RWPE2 (cell line): ENCODE results near the gene JAZF1.

Experiments used
- ATAC-seq: fragments of 200-7000 bp; cut with Tn5 transposase; 3 replicates; pipeline ENCODE4 v1.9.1; 2021; ENCODE audit warnings: low read depth
- DNase-seq: peaks from one replicate; pipeline ENCODE4 v3.0.0-alpha.2; 2020; ENCODE audit warnings: low spot score
- H3K27ac ChIP-seq: fragments of 450-650 bp; 2 replicates; pipeline ENCODE4 v1.5.1; 2017; ENCODE audit warnings: mild to moderate bottlenecking; ENCODE audit not compliant: poor library complexity, severe bottlenecking
- H3K27me3 ChIP-seq: fragments of 250-450 bp; sonication (Bioruptor Pico); 2 replicates; pipeline ENCODE4 v1.5.1; 2021; ENCODE audit warnings: mild to moderate bottlenecking, moderate library complexity; ENCODE audit not compliant: insufficient read depth, poor library complexity, severe bottlenecking
- H3K36me3 ChIP-seq: fragments of 250-450 bp; sonication (Bioruptor Pico); 2 replicates; pipeline ENCODE4 v1.5.1; 2020; ENCODE audit warnings: low read depth, mild to moderate bottlenecking, moderate library complexity
- H3K4me1 ChIP-seq: fragments of 250-450 bp; sonication (Bioruptor Pico); 2 replicates; pipeline ENCODE4 v1.5.1; 2021; ENCODE audit warnings: mild to moderate bottlenecking, moderate library complexity; ENCODE audit not compliant: insufficient read depth, poor library complexity, severe bottlenecking
- H3K4me3 ChIP-seq: fragments of 250-450 bp; sonication (Bioruptor Pico); 2 replicates; pipeline ENCODE4 v1.5.1; 2021; ENCODE audit warnings: mild to moderate bottlenecking, moderate library complexity; ENCODE audit not compliant: severe bottlenecking
- H3K9me3 ChIP-seq: fragments of 250-450 bp; sonication (Bioruptor Pico); 2 replicates; pipeline ENCODE4 v1.5.1; 2021; ENCODE audit warnings: mild to moderate bottlenecking, moderate library complexity; ENCODE audit not compliant: severe bottlenecking
- TF ChIP-seq, protein P1 (sequence below): fragments of 450-650 bp; IDR thresholded peaks from one replicate; pipeline ENCODE4 v1.5.1; 2017; ENCODE audit warnings: mild to moderate bottlenecking, moderate library complexity; ENCODE audit not compliant: poor library complexity, severe bottlenecking

The JAZF1 gene

GRCh38 chr7:28046035-28046434 lies 134.6 kb downstream of the JAZF1 start:
- ATAC-seq (no peak), DNase-seq (no peak)
- no peak overlapping the region for H3K4me3 ChIP-seq
- H3K36me3 ChIP-seq, result no peaks in the 10 kb centered on the region
- no peak overlapping the region for H3K27ac ChIP-seq
- TF ChIP-seq, protein P1, sequence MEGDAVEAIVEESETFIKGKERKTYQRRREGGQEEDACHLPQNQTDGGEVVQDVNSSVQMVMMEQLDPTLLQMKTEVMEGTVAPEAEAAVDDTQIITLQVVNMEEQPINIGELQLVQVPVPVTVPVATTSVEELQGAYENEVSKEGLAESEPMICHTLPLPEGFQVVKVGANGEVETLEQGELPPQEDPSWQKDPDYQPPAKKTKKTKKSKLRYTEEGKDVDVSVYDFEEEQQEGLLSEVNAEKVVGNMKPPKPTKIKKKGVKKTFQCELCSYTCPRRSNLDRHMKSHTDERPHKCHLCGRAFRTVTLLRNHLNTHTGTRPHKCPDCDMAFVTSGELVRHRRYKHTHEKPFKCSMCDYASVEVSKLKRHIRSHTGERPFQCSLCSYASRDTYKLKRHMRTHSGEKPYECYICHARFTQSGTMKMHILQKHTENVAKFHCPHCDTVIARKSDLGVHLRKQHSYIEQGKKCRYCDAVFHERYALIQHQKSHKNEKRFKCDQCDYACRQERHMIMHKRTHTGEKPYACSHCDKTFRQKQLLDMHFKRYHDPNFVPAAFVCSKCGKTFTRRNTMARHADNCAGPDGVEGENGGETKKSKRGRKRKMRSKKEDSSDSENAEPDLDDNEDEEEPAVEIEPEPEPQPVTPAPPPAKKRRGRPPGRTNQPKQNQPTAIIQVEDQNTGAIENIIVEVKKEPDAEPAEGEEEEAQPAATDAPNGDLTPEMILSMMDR, result no peak
- no peaks in the 10 kb centered on the region for H3K27me3 ChIP-seq
- no peaks in the 10 kb centered on the region for H3K9me3 ChIP-seq
- peaks cover 18% of the 10 kb centered on the region for H3K4me1 ChIP-seq

DNA sequence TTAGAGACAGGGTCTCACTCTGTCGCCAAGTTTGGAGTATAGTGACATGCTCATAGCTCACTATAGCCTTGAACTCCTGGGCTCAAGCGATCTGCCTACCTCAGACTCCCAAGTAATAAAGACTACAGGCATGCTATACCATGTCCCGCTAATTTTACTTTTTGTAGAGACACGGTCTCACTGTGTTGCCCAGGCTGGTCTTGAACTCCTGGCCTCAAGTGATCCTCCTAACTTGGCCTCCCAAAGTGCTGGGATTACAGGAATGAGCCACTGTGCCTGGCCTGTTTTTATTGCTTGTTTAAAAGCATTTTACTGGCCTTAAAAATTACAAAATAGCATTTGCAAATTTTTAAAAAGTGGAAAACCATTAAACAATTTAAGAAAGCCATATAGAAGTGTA lies 135.0 kb downstream of the JAZF1 start:
- no peak overlapping the region for H3K4me3 ChIP-seq
- no peak for ATAC-seq
- TF ChIP-seq, protein P1, result no peak
- no peaks in the 10 kb centered on the region for H3K9me3 ChIP-seq
- no peak for DNase-seq
- H3K27me3 ChIP-seq, result no peaks in the 10 kb centered on the region
- H3K27ac ChIP-seq, result no peak overlapping the region
- H3K4me1 ChIP-seq, result peaks cover 22% of the 10 kb centered on the region
- H3K36me3 ChIP-seq, result no peaks in the 10 kb centered on the region

GRCh38 chr7:28044825-28045224 lies 135.8 kb downstream of the JAZF1 start:
- peaks cover 30% of the 10 kb centered on the region for H3K4me1 ChIP-seq
- no peaks in the 10 kb centered on the region for H3K27me3 ChIP-seq
- no peak for DNase-seq
- TF ChIP-seq, protein P1, result peak; percentile 7
- H3K9me3 ChIP-seq, result no peaks in the 10 kb centered on the region
- H3K27ac ChIP-seq, result no peak overlapping the region
- ATAC-seq, result no peak
- no peaks in the 10 kb centered on the region for H3K36me3 ChIP-seq
- H3K4me3 ChIP-seq, result no peak overlapping the region

- no peaks in the 10 kb centered on the region for H3K36me3 ChIP-seq
- H3K27me3 ChIP-seq, result no peaks in the 10 kb centered on the region
- ATAC-seq (0 out of 3 replicates have a peak, but pooled peaks have one; percentile 9), DNase-seq (no peak)
- H3K4me1 ChIP-seq, result peaks cover 46% of the 10 kb centered on the region
- no peak overlapping the region for H3K4me3 ChIP-seq
- H3K27ac ChIP-seq, result peak overlapping the region; percentile 95
- TF ChIP-seq, protein P1, result no peak
- H3K9me3 ChIP-seq, result no peaks in the 10 kb centered on the region
Observed at GRCh38 chr7:28042721-28043120, 137.9 kb downstream of the JAZF1 start.

GRCh38 chr7:28041508-28042314 lies 138.9 kb downstream of the JAZF1 start:
- peak; percentile 77 for ATAC-seq
- H3K9me3 ChIP-seq, result no peaks in the 10 kb centered on the region
- TF ChIP-seq, protein P1, result no peak

More at GRCh38 chr7:28041508-28042314, 138.9 kb downstream of the JAZF1 start:
- no peak for DNase-seq
- H3K27me3 ChIP-seq, result no peaks in the 10 kb centered on the region
- no peak overlapping the region for H3K4me3 ChIP-seq
- H3K4me1 ChIP-seq, result peaks cover 55% of the 10 kb centered on the region
- no peaks in the 10 kb centered on the region for H3K36me3 ChIP-seq
- peak overlapping the region; percentile 95 for H3K27ac ChIP-seq
